HepG2 (cell line): Measurements from ENCODE around the gene WSB2. TPM values are rescaled to one million over a fixed set of nuclear protein-coding genes. Genes with fewer than 3 reads are reported as not detected.

Experiments
- ATAC-seq: fragments of 200-7000 bp; cut with Tn5 transposase; 3 replicates; pipeline ENCODE4 v1.9.1; 2020; ENCODE audit warnings: mild to moderate bottlenecking, moderate library complexity
- BruUV-seq: library from RNA; stranded (reverse); fragments of 400-500 nt; replicated peaks from 2 replicates; lab custom pipeline; 2021; lab: Mats Ljungman, UMichigan
- CTCF ChIA-PET: fragments of 300-600 bp; formaldehyde crosslinking; extraction: SDS; loops from one replicate; lab custom pipeline; 2021; ENCODE audit warnings: low total read pairs, inconsistent platforms, low intra/inter-chr PET ratio; lab: Yijun Ruan, JAX
- POLR2A ChIA-PET: fragments of 350-600 bp; sonication (Branson Sonifier 250); formaldehyde crosslinking; loops from one replicate; lab custom pipeline; 2020; ENCODE audit warnings: antibody characterized with exemption, inconsistent platforms; lab: Yijun Ruan, JAX
- DNase-seq: peaks from one replicate; pipeline ENCODE4 v3.0.0-alpha.2; 2015; ENCODE audit warnings: low spot score
- FAIRE-seq: peaks from 3 replicates; lab custom pipeline; 2011; peaks lifted over from hg19 to GRCh38; lab: Jason Lieb, UNC
- H2AFZ ChIP-seq: one replicate; pipeline ENCODE4 v1.6.1; 2011; ENCODE audit warnings: low read length, inconsistent platforms
- H3K27ac ChIP-seq: fragments of 300-600 bp; 3 replicates; pipeline ENCODE4 v1.8.0; 2011; ENCODE audit warnings: mixed run types, mild to moderate bottlenecking, mixed read lengths, low read length, inconsistent platforms; ENCODE audit not compliant: insufficient read depth; ENCODE audit errors: extremely low read length
- H3K27me3 ChIP-seq, 2 experiments: fragments of 200-600 bp in 1 of 2; 2 replicates in 1 of 2; 3 replicates in 1 of 2; pipeline versions ENCODE4 v1.6.0 to v1.8.0; 2011; ENCODE audit warnings: low read length in 2 of 2, mild to moderate bottlenecking in 2 of 2, moderate library complexity in 2 of 2, inconsistent platforms in 1 of 2; ENCODE audit not compliant: insufficient read depth in 2 of 2, control insufficient read depth in 1 of 2
- H3K36me3 ChIP-seq, 2 experiments: fragments of 200-600 bp in 1 of 2; replicated peaks in 1 of 2; 2 replicates in 1 of 2; 3 replicates in 1 of 2; pipeline versions ENCODE4 v1.5.1 to v1.8.0; 2011; ENCODE audit warnings: low read length in 2 of 2, inconsistent platforms in 1 of 2; ENCODE audit not compliant: insufficient read depth in 2 of 2, control insufficient read depth in 1 of 2
- H3K4me1 ChIP-seq: 2 replicates; pipeline ENCODE4 v1.5.1; 2012; ENCODE audit warnings: low read length, inconsistent platforms; ENCODE audit not compliant: insufficient read depth
- H3K4me2 ChIP-seq: 2 replicates; pipeline ENCODE4 v1.6.0; 2011; ENCODE audit warnings: low read depth, low read length, inconsistent platforms
- H3K4me3 ChIP-seq, 3 experiments: fragments of 200-600 bp in 1 of 3; sonication (generic), shearing (Covaris generic) in 1 of 3; replicated peaks in 1 of 3; 2 replicates each; pipeline ENCODE4 v1.5.1; 2011 to 2016; ENCODE audit warnings: low read length in 3 of 3, inconsistent platforms in 2 of 3, low read depth in 2 of 3, mild to moderate bottlenecking in 2 of 3, control low read depth in 1 of 3, mixed read lengths in 1 of 3; ENCODE audit not compliant: insufficient read depth in 1 of 3
- H3K79me2 ChIP-seq: one replicate; pipeline ENCODE4 v1.6.1; 2011; ENCODE audit warnings: low read length, inconsistent platforms; ENCODE audit not compliant: insufficient read depth
- H3K9ac ChIP-seq: 2 replicates; pipeline ENCODE4 v1.6.0; 2011; ENCODE audit warnings: mild to moderate bottlenecking, low read depth, low read length, inconsistent platforms; ENCODE audit not compliant: insufficient read depth
- H3K9me3 ChIP-seq: 2 replicates; pipeline ENCODE4 v1.5.1; 2012; ENCODE audit warnings: mild to moderate bottlenecking, low read length
- H4K20me1 ChIP-seq: 2 replicates; pipeline ENCODE4 v1.6.0; 2011; ENCODE audit warnings: inconsistent platforms, mild to moderate bottlenecking, low read length, moderate library complexity; ENCODE audit not compliant: insufficient read depth
- BCL6 ChIP-seq: IDR thresholded peaks from 2 replicates; pipeline ENCODE4 v1.6.1; 2016; ENCODE audit warnings: missing genetic modification reagents, missing compliant biosample characterization
- DDIT3 ChIP-seq: sonication (generic); formaldehyde crosslinking; IDR thresholded peaks from 2 replicates; pipeline ENCODE4 v1.4.0; 2020; ENCODE audit warnings: mild to moderate bottlenecking, missing genetic modification reagents
- EEA1 ChIP-seq: sonication (generic); formaldehyde crosslinking; IDR thresholded peaks from 2 replicates; pipeline ENCODE4 v1.5.1; 2020; ENCODE audit warnings: mild to moderate bottlenecking, missing genetic modification reagents, borderline replicate concordance
- HES4 ChIP-seq: sonication (generic); formaldehyde crosslinking; IDR thresholded peaks from 2 replicates; pipeline ENCODE4 v1.9.0; 2021; ENCODE audit warnings: mild to moderate bottlenecking, missing genetic modification reagents, borderline replicate concordance
- HNRNPK ChIP-seq: fragments of 200-400 bp; formaldehyde crosslinking; IDR thresholded peaks from 2 replicates; pipeline ENCODE4 v1.6.1; 2018; ENCODE audit warnings: low read length, low read depth, moderate library complexity, mild to moderate bottlenecking; ENCODE audit not compliant: poor library complexity, severe bottlenecking
- MED1 ChIP-seq: sonication (generic); formaldehyde crosslinking; IDR thresholded peaks from 2 replicates; pipeline ENCODE4 v1.4.0; 2020; ENCODE audit warnings: missing genetic modification reagents
- NCOR1 ChIP-seq: fragments of 200-600 bp; sonication (generic); IDR thresholded peaks from 2 replicates; pipeline ENCODE4 v1.7.0; 2017; ENCODE audit warnings: antibody characterized with exemption, low read length, borderline replicate concordance
- NR2F1 ChIP-seq, 2 experiments: fragments of 450-650 bp in 1 of 2; formaldehyde crosslinking in 1 of 2; IDR thresholded peaks; 2 replicates each; pipeline versions ENCODE4 v1.5.0 to v1.6.1; 2016 to 2020; ENCODE audit warnings: mild to moderate bottlenecking in 1 of 2, missing compliant biosample characterization in 1 of 2, missing genetic modification reagents in 1 of 2, moderate library complexity in 1 of 2
- ONECUT2 ChIP-seq: sonication (generic); formaldehyde crosslinking; IDR thresholded peaks from 2 replicates; pipeline ENCODE4 v1.4.0; 2020; ENCODE audit warnings: missing genetic modification reagents
- PBX2 ChIP-seq: IDR thresholded peaks from 2 replicates; pipeline ENCODE4 v1.6.1; 2016; ENCODE audit warnings: control low read depth
- REXO4 ChIP-seq: sonication (generic); formaldehyde crosslinking; IDR thresholded peaks from 2 replicates; pipeline ENCODE4 v1.8.0; 2022; ENCODE audit warnings: missing genetic modification reagents, mild to moderate bottlenecking, borderline replicate concordance
- RXRB ChIP-seq: IDR thresholded peaks from 2 replicates; pipeline ENCODE4 v1.6.1; 2016; ENCODE audit warnings: borderline replicate concordance, missing genetic modification reagents, missing compliant biosample characterization
- SNAPC5 ChIP-seq: sonication (generic); formaldehyde crosslinking; IDR thresholded peaks from 2 replicates; pipeline ENCODE4 v1.8.1; 2023; ENCODE audit warnings: mild to moderate bottlenecking, missing genetic modification reagents, borderline replicate concordance
- THAP7 ChIP-seq: sonication (generic); formaldehyde crosslinking; IDR thresholded peaks from 2 replicates; pipeline ENCODE4 v1.8.1; 2023; ENCODE audit warnings: mild to moderate bottlenecking, missing genetic modification reagents
- ZNF225 ChIP-seq: sonication (generic); formaldehyde crosslinking; IDR thresholded peaks from 2 replicates; pipeline ENCODE4 v1.4.0; 2020; ENCODE audit warnings: mild to moderate bottlenecking, missing genetic modification reagents
- ZNF276 ChIP-seq: sonication (generic); formaldehyde crosslinking; IDR thresholded peaks from 2 replicates; pipeline ENCODE4 v1.4.0; 2020; ENCODE audit warnings: mild to moderate bottlenecking, low read depth, missing genetic modification reagents
- ZNF414 ChIP-seq: sonication (generic); formaldehyde crosslinking; IDR thresholded peaks from 2 replicates; pipeline ENCODE4 v1.5.0; 2020; ENCODE audit warnings: missing genetic modification reagents
- ZNF569 ChIP-seq: sonication (generic); formaldehyde crosslinking; IDR thresholded peaks from 2 replicates; pipeline ENCODE4 v1.5.0; 2020; ENCODE audit warnings: mild to moderate bottlenecking, missing genetic modification reagents, moderate library complexity, borderline replicate concordance
- ZNF644 ChIP-seq: IDR thresholded peaks from 2 replicates; pipeline ENCODE4 v1.6.1; 2016; ENCODE audit warnings: low read depth
- ZNF703 ChIP-seq: sonication (generic); formaldehyde crosslinking; IDR thresholded peaks from 2 replicates; pipeline ENCODE4 v1.5.1; 2020; ENCODE audit warnings: missing genetic modification reagents, mild to moderate bottlenecking, moderate library complexity, borderline replicate concordance
- WGBS: methylation state at CpG from one replicate; pipeline ENCODE4 v1.1.6; 2017; ENCODE audit warnings: low lambda C conversion rate; 5-methylcytosine and 5-hydroxymethylcytosine counted together
- in situ Hi-C: cut with HindIII; loops from 2 replicates; pipeline ENCODE4 v1.10.0; 2017; ENCODE audit warnings: low pct_unique_long_range_greater_than_20kb; ENCODE audit not compliant: extremely low pct_ligation_motif_present
- intact Hi-C: fragments of 100-400 bp; cut with micrococcal nuclease; formaldehyde crosslinking; loops from one replicate; pipeline ENCODE4 v1.10.0; 2022; ENCODE audit not compliant: unreplicated experiment
- polyA plus RNA-seq, 8 experiments: library from polyadenylated mRNA; depleted of rRNA in 3 of 8; stranded (reverse) in 7 of 8; unstranded in 1 of 8; fragments of >200 nt; fragmentation: Illumina TruSeq in 4 of 8; extraction: Trizol in 4 of 8; gene quantifications; 2 replicates each; pipeline versions ENCODE4 v1.2.1 to v1.2.3, GENCODE V29; 2011 to 2016; ENCODE audit warnings: low read depth in 4 of 8, missing spikeins in 1 of 8, mixed read lengths in 1 of 8; ENCODE audit not compliant: insufficient read depth in 1 of 8
- total RNA-seq, 5 experiments: library from RNA; depleted of rRNA; stranded (reverse); fragments of >200 nt; fragmentation: Illumina TruSeq; extraction: Trizol; gene quantifications; 2 replicates each; pipeline ENCODE4 v1.2.3, GENCODE V29; 2016; ENCODE audit warnings: low read depth in 1 of 5

The WSB2 gene
- total and polyA plus RNA-seq, 2 of the 13 experiments (the other 11 are each of a cell fraction or from before 2014, with no cell fraction given) = 31.0 to 82.8 TPM

GRCh38 chr12:118015944-118016343 lies 45.0 kb downstream of the WSB2 start:
- in situ Hi-C loops = no loop called here
- peak; percentile 23 for DNase-seq
- Histone ChIP-seq H3K27me3 (no peaks in the 10 kb centered on the region), H3K79me2 (peaks cover 15% of the 10 kb centered on the region), H4K20me1 (no peaks in the 10 kb centered on the region), H3K4me3 (peak overlapping the region; percentile 7 to 37 (median 28); a peak in 5 of 6 replicates), H3K9ac (peak overlapping the region; percentile 7; the same call in 1 of the 2 replicates), H3K27ac (no peak overlapping the region), H2AFZ (no peak overlapping the region), H3K4me2 (peak overlapping the region; percentile 93), H3K36me3 (peaks cover 3 to 20% of the 10 kb centered on the region in 2 experiments; a peak in 4 of 5 replicates), H3K9me3 (no peaks in the 10 kb centered on the region), H3K4me1 (peaks cover 35% of the 10 kb centered on the region)
- peak; percentile 35 for ATAC-seq
- intact Hi-C loops = loop anchor here (2.0 to 5.0 kb wide), 2 partner anchors 37 to 139 kb away; no protein-coding TSS in a partner anchor
- ChIA-PET POLR2A (interaction anchor here (0.8 to 1.4 kb wide), 2 partner anchors 13 to 120 kb away, joined by 3 to 5 read pairs; no protein-coding TSS in a partner anchor), CTCF (no interaction called here)
- FAIRE-seq = no peak
- WGBS = 2% methylated on average over 9 of the region's 9 CpGs
- BruUV-seq = no TSS peak
- TF ChIP-seq ZNF276 (CRISPR knock-in tag) (no peak), NCOR1 (0 out of 2 replicates have a peak, but pooled peaks have one; percentile 25), BCL6 (CRISPR knock-in tag) (peak; percentile 62), DDIT3 (no peak), PBX2 (CRISPR knock-in tag) (no peak), ZNF644 (CRISPR knock-in tag) (no peak), ZNF414 (CRISPR knock-in tag) (no peak), THAP7 (CRISPR knock-in tag) (no peak), RXRB (CRISPR knock-in tag) (peak; percentile 56; the same call in 1 of the 2 replicates), EEA1 (CRISPR knock-in tag) (no peak), HES4 (CRISPR knock-in tag) (no peak), ZNF225 (CRISPR knock-in tag) (no peak), MED1 (no peak), HNRNPK (no peak), REXO4 (no peak), ONECUT2 (CRISPR knock-in tag) (peak; percentile 77), ZNF569 (CRISPR knock-in tag) (no peak), NR2F1 (CRISPR knock-in tag; IDR thresholded peaks at IDR 0.05) (0 out of 4 replicates have a peak, but pooled peaks of 1 of the 2 experiments have one; percentile 27), ZNF703 (CRISPR knock-in tag) (no peak), SNAPC5 (no peak)
